ENCODE results near the gene XRN1.

DNA sequence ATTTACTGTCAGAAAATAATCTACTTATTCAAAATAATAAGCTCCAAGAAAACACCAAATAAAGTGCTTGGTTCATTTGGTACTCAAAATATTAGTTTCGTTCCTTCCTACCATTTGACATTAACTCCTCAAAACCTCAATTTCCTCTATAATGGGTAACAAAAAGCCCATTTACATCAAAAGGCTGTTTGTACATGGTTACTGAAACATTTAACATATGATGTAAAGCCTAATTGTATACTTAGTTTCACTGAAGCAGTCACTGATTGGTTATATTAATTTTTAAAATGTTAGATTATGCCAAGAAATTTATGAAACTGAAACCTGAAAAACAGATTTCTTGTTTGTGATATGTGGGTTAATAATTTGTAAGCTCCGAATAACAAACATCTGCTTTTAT lies 14.7 kb downstream of the XRN1 start:
- TF ChIP-seq, protein P1, sequence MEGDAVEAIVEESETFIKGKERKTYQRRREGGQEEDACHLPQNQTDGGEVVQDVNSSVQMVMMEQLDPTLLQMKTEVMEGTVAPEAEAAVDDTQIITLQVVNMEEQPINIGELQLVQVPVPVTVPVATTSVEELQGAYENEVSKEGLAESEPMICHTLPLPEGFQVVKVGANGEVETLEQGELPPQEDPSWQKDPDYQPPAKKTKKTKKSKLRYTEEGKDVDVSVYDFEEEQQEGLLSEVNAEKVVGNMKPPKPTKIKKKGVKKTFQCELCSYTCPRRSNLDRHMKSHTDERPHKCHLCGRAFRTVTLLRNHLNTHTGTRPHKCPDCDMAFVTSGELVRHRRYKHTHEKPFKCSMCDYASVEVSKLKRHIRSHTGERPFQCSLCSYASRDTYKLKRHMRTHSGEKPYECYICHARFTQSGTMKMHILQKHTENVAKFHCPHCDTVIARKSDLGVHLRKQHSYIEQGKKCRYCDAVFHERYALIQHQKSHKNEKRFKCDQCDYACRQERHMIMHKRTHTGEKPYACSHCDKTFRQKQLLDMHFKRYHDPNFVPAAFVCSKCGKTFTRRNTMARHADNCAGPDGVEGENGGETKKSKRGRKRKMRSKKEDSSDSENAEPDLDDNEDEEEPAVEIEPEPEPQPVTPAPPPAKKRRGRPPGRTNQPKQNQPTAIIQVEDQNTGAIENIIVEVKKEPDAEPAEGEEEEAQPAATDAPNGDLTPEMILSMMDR (conservative IDR thresholded peaks at IDR 0.05 in 1 of 2, IDR thresholded peaks at IDR 0.05 in 1 of 2; ENCODE audit: low read depth in 1 of 2, low read length in 2 of 2): no peak
- TF ChIP-seq EZH2 (IDR thresholded peaks at IDR 0.05; ENCODE audit: low read length, missing control alignments): no peak
